GM19240 (cell line): ENCODE data around the gene ECHS1.
"Not testable (repeated sequence)": the region's sequence is repeated elsewhere in the genome, so short reads cannot be mapped to it uniquely, and the experiment has no call there.

Experiments used
- DNase-seq: peaks from one replicate; pipeline ENCODE4 v3.0.0; 2011; ENCODE audit warnings: low spot score; ENCODE audit not compliant: insufficient read length

The ECHS1 gene

GRCh38 chr10:133399123-133399601, 26.0 kb upstream of the ECHS1 start:
- DNase-seq = no peak

GRCh38 chr10:133397938-133398337, 24.8 kb upstream of the ECHS1 start:
- no peak for DNase-seq

- DNase-seq = no peak
Observed at GRCh38 chr10:133396035-133396624, 23.0 kb upstream of the ECHS1 start.

GRCh38 chr10:133394801-133395221, 21.7 kb upstream of the ECHS1 start:
- no peak for DNase-seq

GRCh38 chr10:133394064-133394663, 21.0 kb upstream of the ECHS1 start, which contains the start of gene MTG1:
MTG1 (plus strand) TSS chr10:133394157; CDS start chr10:133394221, 64 bp downstream.
- DNase-seq = peak; percentile 73

- DNase-seq = no peak
Observed at GRCh38 chr10:133393401-133394063, 20.4 kb upstream of the ECHS1 start.

GRCh38 chr10:133391761-133392518, 18.8 kb upstream of the ECHS1 start:
- no peak for DNase-seq

- no peak for DNase-seq
Observed at GRCh38 chr10:133391249-133391635, 18.1 kb upstream of the ECHS1 start.

GRCh38 chr10:133390597-133391248, 17.6 kb upstream of the ECHS1 start:
- no peak for DNase-seq

GRCh38 chr10:133388973-133389818, 16.0 kb upstream of the ECHS1 start:
- peak; percentile 63 for DNase-seq

- DNase-seq = no peak
Observed at GRCh38 chr10:133388236-133388972, 15.2 kb upstream of the ECHS1 start.

GRCh38 chr10:133386951-133387350, 13.8 kb upstream of the ECHS1 start:
- not testable (repeated sequence) for DNase-seq

- no peak for DNase-seq
Observed at GRCh38 chr10:133385214-133385613, 12.1 kb upstream of the ECHS1 start.

- DNase-seq = no peak
Observed at GRCh38 chr10:133384071-133384470, 10.9 kb upstream of the ECHS1 start.

GRCh38 chr10:133383551-133383950, 10.4 kb upstream of the ECHS1 start:
- DNase-seq = no peak

GRCh38 chr10:133381036-133381435, 7.9 kb upstream of the ECHS1 start:
- no peak for DNase-seq

- no peak for DNase-seq
Observed at GRCh38 chr10:133379801-133380666, 6.9 kb upstream of the ECHS1 start.

GRCh38 chr10:133379152-133379800, 6.1 kb upstream of the ECHS1 start, which contains the start of gene PAOX:
PAOX (plus strand) TSS chr10:133379262; CDS start chr10:133379317, 55 bp downstream.
- DNase-seq = peak; percentile 67
